ENCODE measurements around the gene SLC12A4. TPM values are rescaled to one million over a fixed set of nuclear protein-coding genes. Genes with fewer than 3 reads are reported as not detected.
A peak's percentile ranks its signal among the peaks of the same experiment; 100 is the strongest.

Gene SLC12A4
- total and polyA plus RNA-seq, 2 of the 13 experiments (the other 11 are each of a cell fraction or from before 2014, with no cell fraction given) = 65.1 to 84.3 TPM

GRCh38 chr16:67965668-67966548 lies 2.5 kb downstream of the SLC12A4 start (continued):
- TF ChIP-seq LCORL (IDR thresholded peaks at IDR 0.05) (no peak), LCORL (CRISPR knock-in tag; IDR thresholded peaks at IDR 0.05) (peak; percentile 69), NFKB2 (CRISPR knock-in tag; IDR thresholded peaks at IDR 0.05; ENCODE audit: borderline replicate concordance) (peak; percentile 21; the same call in 1 of the 2 replicates), ZSCAN20 (CRISPR knock-in tag; IDR thresholded peaks at IDR 0.05; ENCODE audit: borderline replicate concordance) (no peak), ZNF703 (CRISPR knock-in tag; IDR thresholded peaks at IDR 0.05; ENCODE audit: borderline replicate concordance) (no peak), ZNF501 (CRISPR knock-in tag; IDR thresholded peaks at IDR 0.05) (0 out of 2 replicates have a peak, but pooled peaks have one; percentile 8), TARDBP (CRISPR knock-in tag; IDR thresholded peaks at IDR 0.05) (peak; percentile 73), ESRRA (CRISPR knock-in tag; IDR thresholded peaks at IDR 0.05; ENCODE audit: low read depth) (peak; percentile 84), ZFYVE20 (CRISPR knock-in tag; IDR thresholded peaks at IDR 0.05; ENCODE audit: borderline replicate concordance, low read depth) (0 out of 2 replicates have a peak, but pooled peaks have one; percentile 30), MAZ (IDR thresholded peaks at IDR 0.05; ENCODE audit: borderline replicate concordance, low read depth, low read length) (no peak), MAZ (CRISPR knock-in tag; IDR thresholded peaks at IDR 0.05; ENCODE audit: low read depth) (peak; percentile 73; the same call in 1 of the 2 replicates), GTF3A (CRISPR knock-in tag; conservative IDR thresholded peaks at IDR 0.05) (0 out of 2 replicates have a peak, but pooled peaks have one; percentile 25), KLF6 (CRISPR knock-in tag; IDR thresholded peaks at IDR 0.05) (0 out of 2 replicates have a peak, but pooled peaks have one; percentile 25), SALL1 (CRISPR knock-in tag; IDR thresholded peaks at IDR 0.05) (peak; percentile 27; the same call in 1 of the 2 replicates), ZNF318 (CRISPR knock-in tag; IDR thresholded peaks at IDR 0.05) (0 out of 2 replicates have a peak, but pooled peaks have one; percentile 32), ZNF30 (CRISPR knock-in tag; IDR thresholded peaks at IDR 0.05) (0 out of 2 replicates have a peak, but pooled peaks have one; percentile 25)
